Measurements from ENCODE around the gene TEPSIN. TPM values are rescaled to one million over a fixed set of nuclear protein-coding genes. Genes with fewer than 3 reads are reported as not detected.

Gene TEPSIN, protein sequence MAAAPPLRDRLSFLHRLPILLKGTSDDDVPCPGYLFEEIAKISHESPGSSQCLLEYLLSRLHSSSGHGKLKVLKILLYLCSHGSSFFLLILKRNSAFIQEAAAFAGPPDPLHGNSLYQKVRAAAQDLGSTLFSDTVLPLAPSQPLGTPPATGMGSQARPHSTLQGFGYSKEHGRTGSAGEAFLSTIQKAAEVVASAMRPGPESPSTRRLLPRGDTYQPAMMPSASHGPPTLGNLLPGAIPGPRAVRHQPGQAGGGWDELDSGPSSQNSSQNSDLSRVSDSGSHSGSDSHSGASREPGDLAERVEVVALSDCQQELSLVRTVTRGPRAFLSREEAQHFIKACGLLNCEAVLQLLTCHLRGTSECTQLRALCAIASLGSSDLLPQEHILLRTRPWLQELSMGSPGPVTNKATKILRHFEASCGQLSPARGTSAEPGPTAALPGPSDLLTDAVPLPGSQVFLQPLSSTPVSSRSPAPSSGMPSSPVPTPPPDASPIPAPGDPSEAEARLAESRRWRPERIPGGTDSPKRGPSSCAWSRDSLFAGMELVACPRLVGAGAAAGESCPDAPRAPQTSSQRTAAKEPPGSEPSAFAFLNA
- 19.7 TPM for total RNA-seq

DNA sequence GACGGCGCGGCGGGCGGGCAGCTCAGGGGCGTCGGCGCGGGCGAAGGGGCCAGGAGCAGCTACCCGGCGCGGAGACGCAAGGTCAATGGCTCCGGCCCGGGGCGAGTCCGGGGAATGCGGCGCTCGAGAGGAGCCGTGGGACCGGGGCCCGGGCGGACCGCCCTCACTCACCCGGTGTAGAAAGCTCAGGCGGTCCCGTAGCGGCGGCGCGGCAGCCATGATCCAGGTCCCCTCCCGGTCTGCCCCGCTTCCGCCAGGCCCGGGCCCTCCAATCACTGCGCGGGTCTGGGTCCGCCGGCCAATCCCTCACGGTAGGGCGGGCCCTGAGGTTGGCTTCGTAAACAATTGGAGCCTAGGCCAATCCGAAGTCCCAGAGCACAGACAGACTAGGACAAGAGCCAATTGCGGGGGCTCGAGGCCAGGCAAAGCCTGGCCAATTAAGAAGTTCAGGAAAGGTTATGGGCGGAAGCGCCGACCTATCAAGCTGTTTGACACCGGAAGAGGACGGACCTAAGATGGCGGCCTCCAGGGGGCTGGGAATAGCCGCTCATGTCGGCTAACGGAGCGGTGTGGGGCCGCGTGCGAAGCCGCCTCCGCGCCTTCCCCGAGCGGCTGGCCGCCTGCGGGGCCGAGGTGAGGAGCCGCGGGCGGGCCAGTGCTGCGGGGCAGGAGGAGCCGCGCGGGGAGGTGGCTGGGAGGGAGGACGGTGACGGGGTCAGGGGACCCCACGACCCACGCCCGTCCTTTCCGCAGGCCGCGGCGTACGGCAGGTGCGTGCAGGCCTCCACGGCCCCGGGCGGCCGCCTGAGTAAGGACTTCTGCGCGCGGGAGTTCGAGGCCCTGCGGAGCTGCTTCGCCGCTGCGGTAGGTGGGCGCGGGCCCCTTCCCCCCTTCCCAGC is at the start of gene TEPSIN, which contains the start of gene NDUFAF8:
TSS of gene TEPSIN (minus strand) at position 241 of the 899 bp plus-strand sequence. CDS start at position 219, 22 bp downstream.
TSS of gene NDUFAF8 (plus strand) at position 504 of the 899 bp plus-strand sequence. CDS start at position 550, 46 bp downstream.

DNA sequence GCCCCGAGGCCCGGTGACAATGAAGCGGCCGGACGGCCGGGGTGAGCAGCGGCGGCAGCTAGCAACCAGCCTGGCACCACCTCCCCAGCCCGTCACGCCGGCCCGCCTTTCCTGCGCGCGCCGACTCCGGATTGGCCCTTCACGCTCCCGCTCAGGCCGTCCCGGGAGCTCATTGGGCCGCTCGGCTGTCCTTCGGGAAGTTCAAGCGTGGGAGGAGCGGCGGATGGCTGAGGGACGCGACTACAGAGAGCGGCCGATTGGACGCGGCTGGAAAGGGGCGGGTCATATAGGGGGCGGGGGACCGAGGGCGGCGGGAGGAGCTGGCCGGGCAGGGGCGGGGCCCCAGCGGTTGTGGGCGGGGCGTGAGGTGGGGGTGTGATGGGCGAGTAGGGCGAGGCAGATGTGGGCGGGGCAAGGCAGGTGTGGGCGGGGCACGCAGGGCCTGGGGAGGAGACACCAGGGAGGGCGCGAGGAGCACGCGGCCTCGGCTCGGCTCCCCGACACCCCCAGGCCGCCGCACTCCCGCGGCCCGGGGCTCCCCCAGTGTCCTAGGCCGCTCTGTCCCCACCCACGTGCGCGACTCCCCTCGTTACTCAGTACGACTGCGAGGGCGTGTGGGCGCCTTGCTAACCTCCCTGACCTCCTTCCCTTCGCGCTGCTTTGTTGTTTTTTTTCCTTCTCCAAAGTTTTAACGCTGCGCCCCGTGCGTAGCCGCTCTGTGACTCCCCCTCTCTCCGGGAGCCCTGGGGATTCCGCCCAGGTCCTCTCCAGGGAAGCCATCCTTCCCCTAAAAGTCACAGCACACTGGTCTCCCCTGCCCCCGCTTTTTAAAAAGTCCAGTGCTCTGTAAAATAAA is 15.7 kb downstream of the TEPSIN start, which contains the start of gene CEP131:
TSS of gene CEP131 (minus strand) at position 60 of the 856 bp plus-strand sequence. CDS start 2,909 bp downstream, outside the sequence.

Other genes with a start within 250 kb of the TEPSIN start
- gene CHMP6, start 247.2 kb downstream of the TEPSIN start, total RNA-seq, result 17.8 TPM
- gene BAIAP2, start 203.9 kb downstream of the TEPSIN start, total RNA-seq, result 50.1 TPM
- gene PVALEF, start 73.5 kb downstream of the TEPSIN start, total RNA-seq, result not detected
- 12.5 TPM for gene AATK, start 72.8 kb downstream of the TEPSIN start, total RNA-seq
- gene CEP131, start 16.1 kb downstream of the TEPSIN start, total RNA-seq, result 17.2 TPM
- gene NDUFAF8, start 263 bp upstream of the TEPSIN start, total RNA-seq, result 21.0 TPM
- gene SLC38A10, start 56.3 kb upstream of the TEPSIN start, total RNA-seq, result 19.4 TPM
- gene BAHCC1, start 156.4 kb upstream of the TEPSIN start, total RNA-seq, result 31.3 TPM

All from parietal lobe (tissue), 1 donor.